HepG2 (cell line): Measurements from ENCODE around the gene NCOA3. TPM values are rescaled to one million over a fixed set of nuclear protein-coding genes. Genes with fewer than 3 reads are reported as not detected.

Experiments
- ATAC-seq: fragments of 200-7000 bp; cut with Tn5 transposase; 3 replicates; pipeline ENCODE4 v1.9.1; 2020; ENCODE audit warnings: mild to moderate bottlenecking, moderate library complexity
- BruUV-seq: library from RNA; stranded (reverse); fragments of 400-500 nt; replicated peaks from 2 replicates; lab custom pipeline; 2021; lab: Mats Ljungman, UMichigan
- CTCF ChIA-PET: fragments of 300-600 bp; formaldehyde crosslinking; extraction: SDS; loops from one replicate; lab custom pipeline; 2021; ENCODE audit warnings: low total read pairs, inconsistent platforms, low intra/inter-chr PET ratio; lab: Yijun Ruan, JAX
- POLR2A ChIA-PET: fragments of 350-600 bp; sonication (Branson Sonifier 250); formaldehyde crosslinking; loops from one replicate; lab custom pipeline; 2020; ENCODE audit warnings: antibody characterized with exemption, inconsistent platforms; lab: Yijun Ruan, JAX
- DNase-seq: peaks from one replicate; pipeline ENCODE4 v3.0.0-alpha.2; 2015; ENCODE audit warnings: low spot score
- FAIRE-seq: peaks from 3 replicates; lab custom pipeline; 2011; peaks lifted over from hg19 to GRCh38; lab: Jason Lieb, UNC
- H2AFZ ChIP-seq: one replicate; pipeline ENCODE4 v1.6.1; 2011; ENCODE audit warnings: low read length, inconsistent platforms
- H3K27ac ChIP-seq: fragments of 300-600 bp; 3 replicates; pipeline ENCODE4 v1.8.0; 2011; ENCODE audit warnings: mixed run types, mild to moderate bottlenecking, mixed read lengths, low read length, inconsistent platforms; ENCODE audit not compliant: insufficient read depth; ENCODE audit errors: extremely low read length
- H3K27me3 ChIP-seq, 2 experiments: fragments of 200-600 bp in 1 of 2; 2 replicates in 1 of 2; 3 replicates in 1 of 2; pipeline versions ENCODE4 v1.6.0 to v1.8.0; 2011; ENCODE audit warnings: low read length in 2 of 2, mild to moderate bottlenecking in 2 of 2, moderate library complexity in 2 of 2, inconsistent platforms in 1 of 2; ENCODE audit not compliant: insufficient read depth in 2 of 2, control insufficient read depth in 1 of 2
- H3K36me3 ChIP-seq, 2 experiments: fragments of 200-600 bp in 1 of 2; replicated peaks in 1 of 2; 2 replicates in 1 of 2; 3 replicates in 1 of 2; pipeline versions ENCODE4 v1.5.1 to v1.8.0; 2011; ENCODE audit warnings: low read length in 2 of 2, inconsistent platforms in 1 of 2; ENCODE audit not compliant: insufficient read depth in 2 of 2, control insufficient read depth in 1 of 2
- H3K4me1 ChIP-seq: 2 replicates; pipeline ENCODE4 v1.5.1; 2012; ENCODE audit warnings: low read length, inconsistent platforms; ENCODE audit not compliant: insufficient read depth
- H3K4me2 ChIP-seq: 2 replicates; pipeline ENCODE4 v1.6.0; 2011; ENCODE audit warnings: low read depth, low read length, inconsistent platforms
- H3K4me3 ChIP-seq, 3 experiments: fragments of 200-600 bp in 1 of 3; sonication (generic), shearing (Covaris generic) in 1 of 3; replicated peaks in 1 of 3; 2 replicates each; pipeline ENCODE4 v1.5.1; 2011 to 2016; ENCODE audit warnings: low read length in 3 of 3, inconsistent platforms in 2 of 3, low read depth in 2 of 3, mild to moderate bottlenecking in 2 of 3, control low read depth in 1 of 3, mixed read lengths in 1 of 3; ENCODE audit not compliant: insufficient read depth in 1 of 3
- H3K79me2 ChIP-seq: one replicate; pipeline ENCODE4 v1.6.1; 2011; ENCODE audit warnings: low read length, inconsistent platforms; ENCODE audit not compliant: insufficient read depth
- H3K9ac ChIP-seq: 2 replicates; pipeline ENCODE4 v1.6.0; 2011; ENCODE audit warnings: mild to moderate bottlenecking, low read depth, low read length, inconsistent platforms; ENCODE audit not compliant: insufficient read depth
- H3K9me3 ChIP-seq: 2 replicates; pipeline ENCODE4 v1.5.1; 2012; ENCODE audit warnings: mild to moderate bottlenecking, low read length
- H4K20me1 ChIP-seq: 2 replicates; pipeline ENCODE4 v1.6.0; 2011; ENCODE audit warnings: inconsistent platforms, mild to moderate bottlenecking, low read length, moderate library complexity; ENCODE audit not compliant: insufficient read depth
- CHD2 ChIP-seq: IDR thresholded peaks from 2 replicates; pipeline ENCODE4 v1.6.1; 2011; ENCODE audit warnings: low read depth, low read length, improper control_type of control experiment
- FOXM1 ChIP-seq: sonication (generic); formaldehyde crosslinking; IDR thresholded peaks from 2 replicates; pipeline ENCODE4 v1.5.0; 2020; ENCODE audit warnings: missing genetic modification reagents
- FOXO4 ChIP-seq: sonication (generic); formaldehyde crosslinking; conservative IDR thresholded peaks from 2 replicates; pipeline ENCODE4 v1.8.1; 2023; ENCODE audit warnings: missing genetic modification reagents
- MBNL3 ChIP-seq: fragments of 250-450 bp; sonication (Bioruptor Pico); conservative IDR thresholded peaks from 2 replicates; pipeline ENCODE4 v1.8.0; 2022; ENCODE audit warnings: mild to moderate bottlenecking, inconsistent platforms
- PRMT3 ChIP-seq: sonication (generic); formaldehyde crosslinking; IDR thresholded peaks from 2 replicates; pipeline ENCODE4 v1.8.1; 2022; ENCODE audit warnings: low read depth, mild to moderate bottlenecking, moderate library complexity, missing genetic modification reagents, borderline replicate concordance
- SRSF4 ChIP-seq: fragments of 200-400 bp; formaldehyde crosslinking; IDR thresholded peaks from one replicate; pipeline ENCODE4 v1.6.1; 2018; ENCODE audit warnings: mild to moderate bottlenecking, low read depth, low read length, moderate library complexity; ENCODE audit not compliant: poor library complexity, severe bottlenecking
- THAP8 ChIP-seq: sonication (generic); formaldehyde crosslinking; IDR thresholded peaks from 2 replicates; pipeline ENCODE4 v1.5.1; 2020; ENCODE audit warnings: missing genetic modification reagents, mild to moderate bottlenecking, borderline replicate concordance
- TSC22D2 ChIP-seq: sonication (generic); formaldehyde crosslinking; IDR thresholded peaks from 2 replicates; pipeline ENCODE4 v1.5.1; 2020; ENCODE audit warnings: missing genetic modification reagents, mild to moderate bottlenecking, borderline replicate concordance
- ZNF121 ChIP-seq: sonication (generic); formaldehyde crosslinking; IDR thresholded peaks from 2 replicates; pipeline ENCODE4 v1.5.0; 2020; ENCODE audit warnings: mild to moderate bottlenecking, missing genetic modification reagents
- ZNF24 ChIP-seq: fragments of 450-650 bp; IDR thresholded peaks from 2 replicates; pipeline ENCODE4 v1.6.1; 2017; ENCODE audit warnings: antibody characterized with exemption, mild to moderate bottlenecking
- ZNF512 ChIP-seq: sonication (generic); formaldehyde crosslinking; IDR thresholded peaks from 2 replicates; pipeline ENCODE4 v1.4.0; 2020; ENCODE audit warnings: mild to moderate bottlenecking, missing genetic modification reagents
- ZNF772 ChIP-seq: sonication (generic); formaldehyde crosslinking; IDR thresholded peaks from 2 replicates; pipeline ENCODE4 v1.5.0; 2020; ENCODE audit warnings: mild to moderate bottlenecking, missing genetic modification reagents
- ZSCAN25 ChIP-seq: sonication (generic); formaldehyde crosslinking; IDR thresholded peaks from 2 replicates; pipeline ENCODE4 v1.8.0; 2022; ENCODE audit warnings: mild to moderate bottlenecking, missing genetic modification reagents
- WGBS: methylation state at CpG from one replicate; pipeline ENCODE4 v1.1.6; 2017; ENCODE audit warnings: low lambda C conversion rate; 5-methylcytosine and 5-hydroxymethylcytosine counted together
- in situ Hi-C: cut with HindIII; loops from 2 replicates; pipeline ENCODE4 v1.10.0; 2017; ENCODE audit warnings: low pct_unique_long_range_greater_than_20kb; ENCODE audit not compliant: extremely low pct_ligation_motif_present
- intact Hi-C: fragments of 100-400 bp; cut with micrococcal nuclease; formaldehyde crosslinking; loops from one replicate; pipeline ENCODE4 v1.10.0; 2022; ENCODE audit not compliant: unreplicated experiment
- polyA plus RNA-seq, 8 experiments: library from polyadenylated mRNA; depleted of rRNA in 3 of 8; stranded (reverse) in 7 of 8; unstranded in 1 of 8; fragments of >200 nt; fragmentation: Illumina TruSeq in 4 of 8; extraction: Trizol in 4 of 8; gene quantifications; 2 replicates each; pipeline versions ENCODE4 v1.2.1 to v1.2.3, GENCODE V29; 2011 to 2016; ENCODE audit warnings: low read depth in 4 of 8, missing spikeins in 1 of 8, mixed read lengths in 1 of 8; ENCODE audit not compliant: insufficient read depth in 1 of 8
- total RNA-seq, 5 experiments: library from RNA; depleted of rRNA; stranded (reverse); fragments of >200 nt; fragmentation: Illumina TruSeq; extraction: Trizol; gene quantifications; 2 replicates each; pipeline ENCODE4 v1.2.3, GENCODE V29; 2016; ENCODE audit warnings: low read depth in 1 of 5

Gene NCOA3
- total and polyA plus RNA-seq, 2 of the 13 experiments (the other 11 are each of a cell fraction or from before 2014, with no cell fraction given) = 35.0 to 56.8 TPM

- Histone ChIP-seq H3K9me3 (peaks cover 7% of the 10 kb centered on the region), H3K79me2 (peaks cover 95% of the 10 kb centered on the region), H3K4me2 (no peak overlapping the region), H3K27ac (no peak overlapping the region), H3K36me3 (peaks cover 0 to 3% of the 10 kb centered on the region in 2 experiments; a peak in 2 of 5 replicates), H2AFZ (no peak overlapping the region), H3K4me3 (no peak overlapping the region), H3K27me3 (no peaks in the 10 kb centered on the region), H3K9ac (no peak overlapping the region), H4K20me1 (no peaks in the 10 kb centered on the region), H3K4me1 (peaks cover 67% of the 10 kb centered on the region)
- ChIA-PET POLR2A (interaction anchor here (0.9 to 1.2 kb wide), 2 partner anchors 8 to 67 kb away, joined by 4 to 5 read pairs; partner anchors contain the start of gene NCOA3), CTCF (no interaction called here)
- intact Hi-C loops (loop anchor here (1.0 kb wide), 1 partner anchor 36 kb away; no protein-coding TSS in a partner anchor), in situ Hi-C loops (no loop called here)
- no peak for FAIRE-seq
- DNase-seq = no peak
- BruUV-seq = no TSS peak
- no peak for ATAC-seq
- TF ChIP-seq FOXO4 (CRISPR knock-in tag) (0 out of 2 replicates have a peak, but pooled peaks have one; percentile 84), CHD2 (no peak), ZNF121 (peak; percentile 93), SRSF4 (no peak)
- WGBS = 98% methylated on average over 6 of the region's 6 CpGs
Measured at GRCh38 chr20:47568837-47569410, 67.2 kb downstream of the NCOA3 start.

GRCh38 chr20:47571426-47571825 lies 69.7 kb downstream of the NCOA3 start:
- peaks cover 96% of the 10 kb centered on the region for H3K79me2 ChIP-seq
- no peak overlapping the region for H3K27ac ChIP-seq
- no peak for ATAC-seq
- 87% methylated on average over 2 of the region's 2 CpGs for WGBS
- ChIA-PET POLR2A (no interaction called here), CTCF (no interaction called here)
- FAIRE-seq = no peak
- no peak for DNase-seq
- intact Hi-C loops (no loop called here), in situ Hi-C loops (no loop called here)
- no peaks in the 10 kb centered on the region for H3K27me3 ChIP-seq
- peaks cover 7% of the 10 kb centered on the region for H3K9me3 ChIP-seq
- no peak overlapping the region for H3K4me3 ChIP-seq
- H3K9ac ChIP-seq = no peak overlapping the region
- H3K4me2 ChIP-seq = no peak overlapping the region
- no peak overlapping the region for H2AFZ ChIP-seq
- no TSS peak for BruUV-seq
- H3K4me1 ChIP-seq = peaks cover 72% of the 10 kb centered on the region
- peaks cover 0 to 3% of the 10 kb centered on the region in 2 experiments; a peak in 2 of 5 replicates for H3K36me3 ChIP-seq
- peaks cover 4% of the 10 kb centered on the region for H4K20me1 ChIP-seq
- TF ChIP-seq TSC22D2 (no peak), FOXM1 (CRISPR knock-in tag) (no peak), THAP8 (CRISPR knock-in tag) (0 out of 2 replicates have a peak, but pooled peaks have one; percentile 55), ZSCAN25 (CRISPR knock-in tag) (no peak), PRMT3 (no peak), ZNF24 (no peak), ZNF512 (CRISPR knock-in tag) (no peak), ZNF772 (CRISPR knock-in tag) (0 out of 2 replicates have a peak, but pooled peaks have one; percentile 15), MBNL3 (no peak)
